Mononuclear cell (primary cell): Measurements from ENCODE around the gene INPP5A. TPM values are rescaled to one million over a fixed set of nuclear protein-coding genes. Genes with fewer than 3 reads are reported as not detected.

Source experiments
- H3K27me3 ChIP-seq: 2 replicates; pipeline ENCODE4 v1.6.0; 2011; ENCODE audit warnings: low read length, control low read depth; ENCODE audit not compliant: insufficient read depth
- H3K4me1 ChIP-seq: 2 replicates; pipeline ENCODE4 v1.5.1; 2011; ENCODE audit warnings: mild to moderate bottlenecking, low read length, control low read depth; ENCODE audit not compliant: insufficient read depth
- H3K4me3 ChIP-seq: 2 replicates; pipeline ENCODE4 v1.5.1; 2011; ENCODE audit warnings: mild to moderate bottlenecking, low read length, moderate library complexity
- H3K9me3 ChIP-seq: 2 replicates; pipeline ENCODE4 v1.5.1; 2011; ENCODE audit warnings: low read depth, mild to moderate bottlenecking, control low read depth, low read length
- total RNA-seq: library from RNA; depleted of rRNA; stranded (reverse); fragments of >200 nt; gene quantifications from one replicate; pipeline ENCODE4 v1.2.3, GENCODE V29; 2012

INPP5A gene
- total RNA-seq, 1 donor: 18.6 TPM

- H3K27me3 ChIP-seq: no peaks in the 10 kb centered on the region
- H3K9me3 ChIP-seq: no peaks in the 10 kb centered on the region
- no peak overlapping the region for H3K4me3 ChIP-seq
- H3K4me1 ChIP-seq: peaks cover 62% of the 10 kb centered on the region
Observed at GRCh38 chr10:132555648-132556575, 18.3 kb downstream of the INPP5A start.

DNA sequence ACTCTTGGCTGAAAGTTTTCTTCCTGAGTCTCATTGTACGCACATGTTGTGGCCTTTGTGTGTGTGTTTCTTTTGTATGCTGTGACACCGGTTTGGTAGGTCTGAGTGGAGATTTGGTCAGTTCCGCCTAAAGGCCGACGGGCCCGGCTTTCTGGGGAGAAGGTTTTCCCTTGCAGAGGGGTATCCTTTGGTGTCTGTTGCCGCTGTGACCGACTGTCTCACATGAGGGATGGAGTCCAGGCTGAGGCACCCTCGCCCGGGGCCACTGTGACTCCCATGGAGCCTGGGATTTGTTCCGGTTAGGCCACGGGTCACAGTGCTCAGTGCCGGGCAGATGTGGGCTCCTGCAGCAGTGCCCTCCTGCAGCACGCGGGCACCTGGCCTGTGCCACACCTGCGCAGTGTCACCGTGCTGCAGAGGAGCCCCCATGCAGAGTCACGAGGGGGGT is 19.4 kb downstream of the INPP5A start:
- Histone ChIP-seq H3K4me1 (peaks cover 61% of the 10 kb centered on the region), H3K9me3 (no peaks in the 10 kb centered on the region), H3K4me3 (no peak overlapping the region), H3K27me3 (no peaks in the 10 kb centered on the region)

GRCh38 chr10:132557696-132558515 is 20.3 kb downstream of the INPP5A start:
- H3K9me3 ChIP-seq: no peaks in the 10 kb centered on the region
- no peak overlapping the region for H3K4me3 ChIP-seq
- H3K27me3 ChIP-seq: no peaks in the 10 kb centered on the region
- peaks cover 60% of the 10 kb centered on the region for H3K4me1 ChIP-seq

GRCh38 chr10:132558516-132559413 is 21.2 kb downstream of the INPP5A start:
- Histone ChIP-seq H3K27me3 (no peaks in the 10 kb centered on the region), H3K4me3 (no peak overlapping the region), H3K9me3 (no peaks in the 10 kb centered on the region), H3K4me1 (peaks cover 60% of the 10 kb centered on the region)

GRCh38 chr10:132559538-132559937 is 22.0 kb downstream of the INPP5A start:
- H3K27me3 ChIP-seq: no peaks in the 10 kb centered on the region
- peaks cover 53% of the 10 kb centered on the region for H3K4me1 ChIP-seq

GRCh38 chr10:132560241-132560731 is 22.7 kb downstream of the INPP5A start:
- Histone ChIP-seq H3K9me3 (no peaks in the 10 kb centered on the region), H3K4me1 (peaks cover 46% of the 10 kb centered on the region), H3K27me3 (no peaks in the 10 kb centered on the region), H3K4me3 (no peak overlapping the region)

More at GRCh38 chr10:132559538-132559937, 22.0 kb downstream of the INPP5A start:
- Histone ChIP-seq H3K9me3 (no peaks in the 10 kb centered on the region), H3K4me3 (no peak overlapping the region)

DNA sequence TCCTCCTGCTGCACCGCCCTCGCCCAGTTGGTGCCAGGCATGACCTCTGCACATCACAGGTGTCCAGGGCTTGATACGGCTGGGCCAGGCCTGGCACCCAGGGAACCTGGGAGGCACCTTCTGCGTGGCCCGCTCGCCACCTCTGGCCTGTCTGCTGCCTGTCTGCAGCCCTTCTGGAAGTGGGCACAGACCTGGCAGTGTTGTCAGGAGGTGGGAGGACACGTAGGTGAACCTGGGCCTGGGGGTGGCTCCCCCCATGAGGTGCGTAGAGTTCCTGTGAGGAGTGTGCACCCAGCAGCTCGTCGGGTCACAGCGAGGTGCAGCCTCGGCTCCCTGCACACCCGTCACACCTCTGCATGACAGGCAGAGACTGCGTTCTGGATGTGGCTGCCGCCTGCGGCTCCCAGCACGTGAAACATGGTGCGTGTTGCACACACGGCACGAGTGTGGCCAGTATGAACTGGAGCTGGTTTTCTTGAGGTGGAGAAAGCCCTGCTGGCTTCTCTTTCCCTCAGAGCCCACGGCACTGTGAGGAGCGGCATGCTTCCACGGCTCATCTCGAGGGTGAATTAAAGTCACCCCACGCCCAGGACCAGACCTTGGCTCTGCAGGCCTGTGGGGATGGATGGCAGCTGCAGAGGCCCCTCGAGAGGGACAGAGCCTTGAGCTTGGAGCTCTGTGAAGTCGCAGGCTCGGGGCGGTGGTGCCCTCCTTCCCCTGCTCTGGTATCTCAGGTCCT is 24.8 kb downstream of the INPP5A start:
- Histone ChIP-seq H3K4me3 (no peak overlapping the region), H3K9me3 (no peaks in the 10 kb centered on the region), H3K4me1 (peaks cover 27% of the 10 kb centered on the region), H3K27me3 (no peaks in the 10 kb centered on the region)

DNA sequence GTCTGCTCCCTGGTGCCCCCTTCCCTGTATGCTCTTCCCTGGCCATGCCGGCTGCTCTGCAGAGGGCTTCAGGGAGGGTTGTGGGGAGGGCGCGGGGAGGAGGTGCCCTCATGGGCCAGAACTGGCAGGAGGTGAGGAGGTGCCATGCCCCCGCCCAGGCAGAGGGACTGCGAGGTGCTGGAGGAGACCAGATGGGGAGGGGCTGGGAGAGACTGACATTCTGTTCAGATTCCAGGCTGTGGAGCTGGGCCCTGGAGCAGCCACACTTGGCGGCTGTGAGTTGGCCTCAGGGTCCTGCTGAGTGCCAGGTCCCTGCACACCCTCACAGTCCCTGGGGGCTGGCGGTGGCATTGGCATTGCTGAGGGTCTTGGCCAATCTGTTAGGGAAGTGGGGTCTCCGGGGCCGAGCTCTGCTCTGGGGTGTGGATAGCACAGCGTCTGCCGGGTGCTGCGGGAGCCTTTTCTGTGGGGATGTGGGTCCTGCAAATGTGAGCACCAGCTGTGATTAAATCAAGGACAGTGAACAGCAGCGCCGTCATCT is 25.4 kb downstream of the INPP5A start:
- H3K4me3 ChIP-seq: no peak overlapping the region
- H3K4me1 ChIP-seq: peaks cover 27% of the 10 kb centered on the region
- H3K27me3 ChIP-seq: no peaks in the 10 kb centered on the region
- no peaks in the 10 kb centered on the region for H3K9me3 ChIP-seq

DNA sequence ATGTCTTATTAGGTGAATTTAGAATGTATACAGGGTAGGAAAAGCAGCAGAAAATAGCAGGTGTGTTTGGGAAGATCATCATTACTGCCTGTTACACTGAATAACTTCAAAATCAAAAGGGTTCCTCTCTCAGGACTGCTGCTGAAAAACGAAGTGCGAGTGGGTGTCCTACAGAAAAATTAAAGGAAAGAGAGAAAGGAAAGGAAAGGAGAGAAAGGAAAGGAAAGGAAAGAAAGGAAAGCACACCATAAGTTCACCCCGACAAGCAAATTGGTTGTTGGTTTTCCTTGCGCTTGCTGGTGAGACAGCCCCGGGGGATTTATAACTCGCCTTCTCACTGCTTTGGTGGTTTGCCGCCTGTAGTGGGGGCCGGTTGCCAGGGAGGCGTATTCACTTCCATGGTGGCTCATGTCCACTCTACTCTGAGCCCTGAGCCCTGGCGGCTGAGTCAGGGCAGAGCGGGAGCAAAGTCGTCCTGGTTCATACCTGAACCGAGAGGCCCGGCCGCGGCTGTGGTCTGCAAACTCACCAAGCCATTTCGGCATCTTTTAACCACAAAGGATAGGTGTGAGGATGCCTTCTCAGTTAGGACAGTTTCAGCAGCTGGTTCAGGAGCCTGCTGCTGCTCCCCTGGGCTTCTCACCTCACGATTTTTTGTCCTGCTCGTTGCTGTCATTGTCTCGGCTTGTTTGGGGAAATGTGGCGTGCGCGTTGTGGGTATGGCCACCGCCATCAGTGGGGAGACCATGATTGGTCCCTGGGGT is 26.1 kb downstream of the INPP5A start:
- H3K27me3 ChIP-seq: no peaks in the 10 kb centered on the region
- no peaks in the 10 kb centered on the region for H3K9me3 ChIP-seq
- peaks cover 27% of the 10 kb centered on the region for H3K4me1 ChIP-seq
- no peak overlapping the region for H3K4me3 ChIP-seq

DNA sequence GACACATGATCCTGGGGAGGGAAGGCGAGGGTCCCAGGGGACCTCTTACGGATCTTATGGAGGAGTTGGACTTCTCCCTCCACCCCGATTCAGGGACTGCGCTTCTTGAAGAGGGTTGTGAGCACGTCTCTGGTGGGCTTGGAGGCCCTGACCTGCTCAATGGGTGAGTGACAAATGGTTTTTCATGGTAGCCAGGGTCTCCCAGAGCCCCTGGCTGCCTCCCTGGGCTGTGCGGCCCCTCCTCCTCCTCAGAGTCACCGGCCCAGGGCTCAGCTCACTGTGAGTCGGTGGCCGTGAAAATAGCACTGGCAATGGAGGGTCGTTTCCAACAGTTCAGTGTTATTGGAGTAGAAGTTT is 26.6 kb downstream of the INPP5A start:
- Histone ChIP-seq H3K4me3 (no peak overlapping the region), H3K9me3 (no peaks in the 10 kb centered on the region), H3K4me1 (peaks cover 27% of the 10 kb centered on the region), H3K27me3 (no peaks in the 10 kb centered on the region)

- Histone ChIP-seq H3K4me3 (no peak overlapping the region), H3K27me3 (no peaks in the 10 kb centered on the region), H3K9me3 (no peaks in the 10 kb centered on the region), H3K4me1 (peaks cover 22% of the 10 kb centered on the region)
Observed at GRCh38 chr10:132564690-132565089, 27.1 kb downstream of the INPP5A start.

DNA sequence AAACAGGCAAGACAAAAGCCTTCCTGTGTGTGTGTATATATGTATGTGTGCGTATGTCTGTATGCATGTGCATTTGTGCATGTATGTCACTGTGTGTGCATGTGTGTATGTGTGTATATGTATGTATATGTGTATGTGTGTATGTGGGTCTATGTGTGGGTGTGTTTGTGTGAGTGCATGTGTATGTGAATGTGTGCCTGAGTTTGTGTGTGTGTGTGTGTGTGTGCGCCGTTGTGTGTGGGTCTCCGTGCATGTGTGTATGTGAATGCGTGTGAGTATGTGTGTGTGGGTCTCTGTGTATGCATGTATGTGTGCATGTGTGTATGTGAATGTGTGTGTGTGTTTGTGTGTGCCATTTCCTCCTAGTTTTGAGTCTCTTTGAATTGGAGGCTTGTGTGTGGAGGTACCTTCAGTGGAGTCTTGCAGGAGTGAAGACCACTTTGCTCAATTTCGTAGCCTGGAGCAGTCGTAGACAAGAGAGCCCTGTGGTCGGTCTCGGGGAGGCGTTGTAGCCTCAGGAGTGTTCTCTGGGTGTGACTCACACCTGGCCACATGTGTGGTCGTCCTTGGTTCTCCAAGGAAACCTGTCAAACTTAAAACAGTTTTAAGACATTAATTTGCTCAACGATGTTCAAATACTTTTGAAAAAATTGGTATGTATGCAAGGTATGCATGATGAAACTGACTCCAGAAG is 28.1 kb downstream of the INPP5A start:
- Histone ChIP-seq H3K9me3 (no peaks in the 10 kb centered on the region), H3K4me1 (peaks cover 19% of the 10 kb centered on the region), H3K4me3 (no peak overlapping the region), H3K27me3 (no peaks in the 10 kb centered on the region)

DNA sequence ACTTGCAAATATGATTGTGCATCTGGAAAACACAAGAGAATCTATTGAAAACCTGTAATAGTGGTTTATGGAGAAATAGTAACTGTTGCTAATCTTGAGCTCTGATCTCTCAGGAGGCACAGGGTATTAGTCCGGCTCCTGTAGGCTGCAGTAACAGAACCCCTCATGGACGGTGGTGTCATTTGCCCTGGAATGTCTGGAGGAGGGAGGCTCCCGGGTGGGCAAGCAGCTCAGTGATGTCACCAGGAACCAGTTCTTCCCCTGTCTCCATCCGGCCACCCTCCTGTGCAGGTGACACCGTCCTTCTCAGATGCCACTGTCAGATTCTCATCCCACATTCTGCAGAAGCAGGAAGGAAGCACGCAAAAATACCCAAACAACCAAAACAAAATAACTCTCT is 29.3 kb downstream of the INPP5A start:
- H3K9me3 ChIP-seq: no peaks in the 10 kb centered on the region
- H3K4me1 ChIP-seq: peaks cover 20% of the 10 kb centered on the region
- no peak overlapping the region for H3K4me3 ChIP-seq
- H3K27me3 ChIP-seq: no peaks in the 10 kb centered on the region
